DND-41 (cell line): ENCODE data around the gene FAM20C.

Experiments used
- ATAC-seq: fragments of 200-7000 bp; cut with Tn5 transposase; 3 replicates; pipeline ENCODE4 v1.9.1; 2021; ENCODE audit warnings: low read depth; ENCODE audit not compliant: insufficient read depth
- DNase-seq: peaks from one replicate; pipeline ENCODE4 v3.0.0-alpha.2; 2020
- H2AFZ ChIP-seq: 2 replicates; pipeline ENCODE4 v1.6.0; 2012; ENCODE audit warnings: low read depth, low read length
- H3K27ac ChIP-seq: 2 replicates; pipeline ENCODE4 v1.5.1; 2012; ENCODE audit warnings: low read length, inconsistent platforms
- H3K27me3 ChIP-seq: fragments of 200-600 bp; sonication (generic); 2 replicates; pipeline ENCODE4 v1.6.0; 2012; ENCODE audit warnings: low read length, mild to moderate bottlenecking, inconsistent platforms; ENCODE audit not compliant: insufficient read depth, poor library complexity
- H3K36me3 ChIP-seq: 2 replicates; pipeline ENCODE4 v1.5.1; 2012; ENCODE audit warnings: low read length, inconsistent platforms; ENCODE audit not compliant: insufficient read depth
- H3K4me1 ChIP-seq: 2 replicates; pipeline ENCODE4 v1.5.1; 2012; ENCODE audit warnings: mild to moderate bottlenecking, low read length; ENCODE audit not compliant: insufficient read depth
- H3K4me2 ChIP-seq: 2 replicates; pipeline ENCODE4 v1.6.0; 2012; ENCODE audit warnings: mild to moderate bottlenecking, moderate library complexity, low read length, inconsistent platforms; ENCODE audit not compliant: insufficient read depth
- H3K4me3 ChIP-seq, 2 experiments: fragments of 200-600 bp in 1 of 2; shearing (Covaris generic) in 1 of 2; 2 replicates each; pipeline ENCODE4 v1.5.1; 2012 to 2016; ENCODE audit warnings: inconsistent platforms in 2 of 2, low read length in 2 of 2, mild to moderate bottlenecking in 2 of 2, low read depth in 1 of 2, moderate library complexity in 1 of 2
- H3K79me2 ChIP-seq: 2 replicates; pipeline ENCODE4 v1.6.0; 2012; ENCODE audit warnings: low read length, inconsistent platforms; ENCODE audit not compliant: insufficient read depth
- H3K9ac ChIP-seq: 2 replicates; pipeline ENCODE4 v1.6.0; 2012; ENCODE audit warnings: low read depth, mild to moderate bottlenecking, inconsistent platforms, low read length, moderate library complexity
- H3K9me3 ChIP-seq: 2 replicates; pipeline ENCODE4 v1.5.1; 2012; ENCODE audit warnings: low read length, moderate library complexity, mild to moderate bottlenecking, inconsistent platforms; ENCODE audit not compliant: insufficient read depth, severe bottlenecking
- H4K20me1 ChIP-seq: 2 replicates; pipeline ENCODE4 v1.6.0; 2012; ENCODE audit warnings: low read length; ENCODE audit not compliant: insufficient read depth
- CTCF ChIP-seq: IDR thresholded peaks from 2 replicates; pipeline ENCODE4 v1.5.1; 2012; ENCODE audit warnings: borderline replicate concordance, low read length, moderate library complexity, mild to moderate bottlenecking; ENCODE audit not compliant: poor library complexity, severe bottlenecking; ENCODE audit errors: extremely low read depth
- EZH2 ChIP-seq: IDR thresholded peaks from 3 replicates; pipeline ENCODE4 v1.6.1; 2012; ENCODE audit warnings: borderline replicate concordance, low read depth, mild to moderate bottlenecking, moderate library complexity, low read length, inconsistent platforms; ENCODE audit not compliant: severe bottlenecking

The FAM20C gene

GRCh38 chr7:208130-208673 is 15.8 kb downstream of the FAM20C start:
- TF ChIP-seq CTCF (no peak), EZH2 (no peak)
- H3K4me2 ChIP-seq = no peak overlapping the region
- no peak for ATAC-seq

GRCh38 chr7:208816-209215 is 16.4 kb downstream of the FAM20C start:
- H3K4me1 ChIP-seq = no peaks in the 10 kb centered on the region
- H3K27me3 ChIP-seq = no peaks in the 10 kb centered on the region
- TF ChIP-seq EZH2 (no peak), CTCF (no peak)
- H3K27ac ChIP-seq = no peak overlapping the region
- no peak overlapping the region for H3K9ac ChIP-seq
- no peak overlapping the region for H3K4me3 ChIP-seq
- H3K79me2 ChIP-seq = no peaks in the 10 kb centered on the region
- H2AFZ ChIP-seq = no peak overlapping the region
- DNase-seq (no peak), ATAC-seq (no peak)
- no peaks in the 10 kb centered on the region for H3K9me3 ChIP-seq
- H3K36me3 ChIP-seq = no peaks in the 10 kb centered on the region
- H3K4me2 ChIP-seq = no peak overlapping the region
- no peaks in the 10 kb centered on the region; the same call in 1 of the 2 replicates for H4K20me1 ChIP-seq

More at GRCh38 chr7:208130-208673, 15.8 kb downstream of the FAM20C start:
- Histone ChIP-seq H3K4me1 (no peaks in the 10 kb centered on the region), H3K9ac (no peak overlapping the region), H3K79me2 (no peaks in the 10 kb centered on the region), H3K4me3 (no peak overlapping the region), H2AFZ (no peak overlapping the region), H3K27ac (no peak overlapping the region), H4K20me1 (no peaks in the 10 kb centered on the region; the same call in 1 of the 2 replicates), H3K36me3 (no peaks in the 10 kb centered on the region), H3K9me3 (no peaks in the 10 kb centered on the region), H3K27me3 (no peaks in the 10 kb centered on the region)
- DNase-seq = no peak

- H2AFZ ChIP-seq = no peak overlapping the region
Observed at GRCh38 chr7:209416-209815, 17.0 kb downstream of the FAM20C start.

More at GRCh38 chr7:209416-209815, 17.0 kb downstream of the FAM20C start:
- TF ChIP-seq EZH2 = no peak
- no peak for TF ChIP-seq CTCF
- Histone ChIP-seq H3K4me2 (no peak overlapping the region), H3K27ac (no peak overlapping the region), H3K9me3 (no peaks in the 10 kb centered on the region), H3K27me3 (no peaks in the 10 kb centered on the region), H3K9ac (no peak overlapping the region), H4K20me1 (no peaks in the 10 kb centered on the region; the same call in 1 of the 2 replicates), H3K4me3 (no peak overlapping the region), H3K79me2 (no peaks in the 10 kb centered on the region), H3K4me1 (no peaks in the 10 kb centered on the region), H3K36me3 (no peaks in the 10 kb centered on the region)
- ATAC-seq = no peak
- DNase-seq = no peak
